K562 (cell line): Measurements from ENCODE around the gene DHDH. TPM values are rescaled to one million over a fixed set of nuclear protein-coding genes. Genes with fewer than 3 reads are reported as not detected.
A peak's percentile ranks its signal among the peaks of the same experiment; 100 is the strongest.

Experiments used
- ATAC-seq: fragments of 200-7000 bp; cut with Tn5 transposase; 3 replicates; pipeline ENCODE4 v1.9.1; 2020; ENCODE audit warnings: moderate library complexity
- BruUV-seq: library from RNA; stranded (reverse); fragments of 400-500 nt; replicated peaks from 2 replicates; lab custom pipeline; 2021; lab: Mats Ljungman, UMichigan
- CTCF ChIA-PET: fragments of 300-600 bp; formaldehyde crosslinking; extraction: SDS; loops from one replicate; lab custom pipeline; 2021; ENCODE audit warnings: low intra/inter-chr PET ratio; lab: Yijun Ruan, JAX
- POLR2A ChIA-PET: fragments of 300-600, 350-650 bp; sonication (Branson Sonifier 250); formaldehyde crosslinking; extraction: SDS; loops from one replicate; lab custom pipeline; 2021; ENCODE audit warnings: antibody characterized with exemption, inconsistent platforms; lab: Yijun Ruan, JAX
- DNase-seq, 4 experiments: peaks; one replicate each; pipeline versions ENCODE4 v3.0.0 to v3.0.0-alpha.2; 2011 to 2018; ENCODE audit warnings: low spot score in 3 of 4, mixed read lengths in 3 of 4; ENCODE audit errors: extremely low read depth in 1 of 4
- FAIRE-seq: peaks from 2 replicates; lab custom pipeline; 2011; peaks lifted over from hg19 to GRCh38; lab: Jason Lieb, UNC
- H2AFZ ChIP-seq: 2 replicates; pipeline ENCODE4 v1.6.0; 2011; ENCODE audit warnings: low read depth, low read length, control low read depth, inconsistent platforms
- H3K27ac ChIP-seq: fragments of 200-600 bp; 3 replicates; pipeline ENCODE4 v1.8.0; 2011; ENCODE audit warnings: low read depth, mild to moderate bottlenecking, control low read depth, inconsistent platforms, low read length, moderate library complexity, mixed read lengths; ENCODE audit errors: extremely low read depth
- H3K27me3 ChIP-seq, 2 experiments: fragments of 300-600 bp in 1 of 2; 2 replicates in 1 of 2; 3 replicates in 1 of 2; pipeline versions ENCODE4 v1.6.0 to v1.8.0; 2011; ENCODE audit warnings: inconsistent platforms in 2 of 2, low read length in 2 of 2, mild to moderate bottlenecking in 1 of 2, mixed read lengths in 1 of 2, moderate library complexity in 1 of 2; ENCODE audit not compliant: control insufficient read depth in 2 of 2, insufficient read depth in 2 of 2
- H3K36me3 ChIP-seq: fragments of 300-600 bp; 3 replicates; pipeline ENCODE4 v1.8.0; 2011; ENCODE audit warnings: mild to moderate bottlenecking, low read length, inconsistent platforms; ENCODE audit not compliant: control insufficient read depth, insufficient read depth
- H3K4me1 ChIP-seq, 2 experiments: fragments of 200-600 bp in 1 of 2; replicated peaks in 1 of 2; 2 replicates in 1 of 2; 3 replicates in 1 of 2; pipeline versions ENCODE4 v1.5.1 to v1.8.0; 2011; ENCODE audit warnings: inconsistent platforms in 2 of 2, low read length in 2 of 2, mild to moderate bottlenecking in 1 of 2, mixed read lengths in 1 of 2, moderate library complexity in 1 of 2; ENCODE audit not compliant: control insufficient read depth in 2 of 2, insufficient read depth in 2 of 2
- H3K4me2 ChIP-seq: 2 replicates; pipeline ENCODE4 v1.6.1; 2011; ENCODE audit warnings: low read length, control low read depth, inconsistent platforms, mixed read lengths; ENCODE audit not compliant: insufficient read depth
- H3K4me3 ChIP-seq: fragments of 200-600 bp; sonication (generic), shearing (Covaris generic); 2 replicates; pipeline ENCODE4 v1.5.1; 2016; ENCODE audit warnings: control low read depth, inconsistent platforms
- H3K79me2 ChIP-seq: fragments of 200-600 bp; 3 replicates; pipeline ENCODE4 v1.8.0; 2011; ENCODE audit warnings: low read length, inconsistent platforms; ENCODE audit not compliant: control insufficient read depth, insufficient read depth
- H3K9ac ChIP-seq, 2 experiments: 2 replicates each; pipeline versions ENCODE4 v1.6.0 to v1.6.1; 2011; ENCODE audit warnings: low read depth in 2 of 2, low read length in 2 of 2, control low read depth in 1 of 2, inconsistent platforms in 1 of 2, mild to moderate bottlenecking in 1 of 2, mixed read lengths in 1 of 2; ENCODE audit not compliant: insufficient read depth in 1 of 2
- H3K9me1 ChIP-seq: one replicate; pipeline ENCODE4 v1.6.0; 2011; ENCODE audit warnings: inconsistent platforms, mild to moderate bottlenecking, low read length, moderate library complexity; ENCODE audit not compliant: control insufficient read depth, insufficient read depth
- H3K9me3 ChIP-seq: replicated peaks from 2 replicates; pipeline ENCODE4 v1.5.1; 2011; ENCODE audit warnings: low read depth, low read length, inconsistent platforms; ENCODE audit not compliant: control insufficient read depth, insufficient read depth
- H4K20me1 ChIP-seq: replicated peaks from 2 replicates; pipeline ENCODE4 v1.6.1; 2011; ENCODE audit warnings: low read length, inconsistent platforms, mixed read lengths; ENCODE audit not compliant: control insufficient read depth, insufficient read depth
- RBFOX2 ChIP-seq: fragments of 200-400 bp; formaldehyde crosslinking; IDR thresholded peaks from 2 replicates; pipeline ENCODE4 v1.6.1; 2017; ENCODE audit warnings: low read depth, mild to moderate bottlenecking, low read length, moderate library complexity
- WGBS: fragments of 100-300 bp; shearing (Covaris generic); methylation state at CpG from one replicate; pipeline ENCODE4 v1.1.6; 2016; ENCODE audit warnings: low coverage, mixed read lengths; ENCODE audit not compliant: insufficient coverage; ENCODE audit errors: missing lambda C conversion rate; 5-methylcytosine and 5-hydroxymethylcytosine counted together
- in situ Hi-C: fragments of 300-500 bp; cut with MboI; formaldehyde crosslinking; loops from 4 replicates; pipeline ENCODE4 v1.15.0; 2018; ENCODE audit warnings: inconsistent platforms, mixed read lengths
- intact Hi-C: fragments of 100-400 bp; cut with micrococcal nuclease; formaldehyde crosslinking; loops from 2 replicates; pipeline ENCODE4 v1.14.2; 2022
- polyA plus RNA-seq, 8 experiments: library from polyadenylated mRNA; depleted of rRNA in 4 of 8; stranded (reverse) in 5 of 8; unstranded in 3 of 8; fragments of >200 nt; fragmentation: Nextera tagmentation in 2 of 8; fragmentation: Illumina TruSeq in 1 of 8; extraction: Ambion mirVana in 2 of 8; extraction: Trizol in 1 of 8; gene quantifications; 2 replicates each; pipeline versions ENCODE4 v1.2.1 to v1.2.3, GENCODE V29; 2011 to 2014; ENCODE audit warnings: inconsistent platforms in 1 of 8, missing spikeins in 1 of 8
- total RNA-seq, 7 experiments: library from RNA; depleted of rRNA in 6 of 7; stranded (reverse); fragments of >200 nt in 6 of 7; fragmentation: Illumina TruSeq in 2 of 7; extraction: Trizol in 2 of 7; gene quantifications; 2 replicates each; pipeline versions ENCODE4 v1.2.1 to v1.2.3, GENCODE V29; 2011 to 2021; ENCODE audit warnings: low replicate concordance in 1 of 7
- TF ChIP-seq, protein P1 (sequence below): fragments of 450-650 bp; formaldehyde crosslinking; conservative IDR thresholded peaks from 2 replicates; pipeline ENCODE4 v1.4.0; 2022; ENCODE audit warnings: mild to moderate bottlenecking, missing genetic modification characterization
- TF ChIP-seq, protein P2 (sequence below), 3 experiments: IDR thresholded peaks in 2 of 3; conservative IDR thresholded peaks in 1 of 3; 2 replicates each; pipeline ENCODE4 v1.5.1; 2011 to 2012; ENCODE audit warnings: low read length in 3 of 3, mild to moderate bottlenecking in 3 of 3, control low read depth in 2 of 3, improper control_type of control experiment in 1 of 3, inconsistent platforms in 1 of 3, low read depth in 1 of 3, mixed read lengths in 1 of 3, moderate library complexity in 1 of 3; ENCODE audit not compliant: insufficient read depth in 2 of 3

DHDH gene
- total and polyA plus RNA-seq, 9 of the 15 experiments (the other 6 are each of a cell fraction or from before 2014, with no cell fraction given): 0.37 to 1.9 (median 0.87) TPM

DNA sequence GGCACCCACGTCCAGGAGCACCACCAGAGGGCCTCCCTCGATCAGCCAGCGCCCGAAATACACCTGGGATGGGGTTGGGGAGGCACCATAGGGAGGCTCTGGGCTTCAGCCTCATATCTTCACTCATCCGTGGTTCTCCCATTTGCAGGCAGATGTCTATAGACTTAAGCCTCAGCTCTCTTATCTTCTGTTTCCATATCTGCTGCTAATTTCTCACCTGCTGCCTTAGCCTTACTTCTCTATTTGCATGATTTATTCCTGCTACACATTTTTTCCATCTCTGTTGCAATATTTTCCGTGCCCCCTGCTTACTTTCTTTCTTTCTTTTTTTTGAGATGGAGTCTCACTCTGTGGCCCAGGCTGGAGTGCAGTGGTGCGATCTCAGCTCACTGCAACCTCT, 53.8 kb downstream of the DHDH start:
- CTCF ChIA-PET: no interaction called here

More for the DNA sequence above, 53.8 kb downstream of the DHDH start:
- Histone ChIP-seq H3K4me1 (peaks cover 5 to 22% of the 10 kb centered on the region in 2 experiments; a peak in 4 of 5 replicates), H2AFZ (no peak overlapping the region), H3K36me3 (peaks cover 67% of the 10 kb centered on the region), H3K9ac (peak overlapping the region in 1 of 2 experiments; percentile 65; a peak in 2 of 4 replicates), H4K20me1 (no peaks in the 10 kb centered on the region), H3K27ac (no peak overlapping the region), H3K9me1 (no peaks in the 10 kb centered on the region), H3K4me2 (no peak overlapping the region), H3K9me3 (no peaks in the 10 kb centered on the region), H3K4me3 (no peak overlapping the region)
- intact Hi-C loops: no loop called here
- POLR2A ChIA-PET: interaction anchor here (0.7 to 1.8 kb wide), 5 partner anchors 18 to 160 kb away, joined by 3 to 4 read pairs (median 3); no protein-coding TSS in a partner anchor
- FAIRE-seq (no peak), ATAC-seq (peak; percentile 28; the same call in 2 of the 3 replicates)
- WGBS: 54% methylated on average over 6 of the region's 7 CpGs
- in situ Hi-C loops: no loop called here
- TF ChIP-seq, protein P1, sequence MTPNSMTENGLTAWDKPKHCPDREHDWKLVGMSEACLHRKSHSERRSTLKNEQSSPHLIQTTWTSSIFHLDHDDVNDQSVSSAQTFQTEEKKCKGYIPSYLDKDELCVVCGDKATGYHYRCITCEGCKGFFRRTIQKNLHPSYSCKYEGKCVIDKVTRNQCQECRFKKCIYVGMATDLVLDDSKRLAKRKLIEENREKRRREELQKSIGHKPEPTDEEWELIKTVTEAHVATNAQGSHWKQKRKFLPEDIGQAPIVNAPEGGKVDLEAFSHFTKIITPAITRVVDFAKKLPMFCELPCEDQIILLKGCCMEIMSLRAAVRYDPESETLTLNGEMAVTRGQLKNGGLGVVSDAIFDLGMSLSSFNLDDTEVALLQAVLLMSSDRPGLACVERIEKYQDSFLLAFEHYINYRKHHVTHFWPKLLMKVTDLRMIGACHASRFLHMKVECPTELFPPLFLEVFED (CRISPR knock-in tag): no peak
- TF ChIP-seq RBFOX2: peak; percentile 25; the same call in 1 of the 2 replicates
- TF ChIP-seq, protein P2, sequence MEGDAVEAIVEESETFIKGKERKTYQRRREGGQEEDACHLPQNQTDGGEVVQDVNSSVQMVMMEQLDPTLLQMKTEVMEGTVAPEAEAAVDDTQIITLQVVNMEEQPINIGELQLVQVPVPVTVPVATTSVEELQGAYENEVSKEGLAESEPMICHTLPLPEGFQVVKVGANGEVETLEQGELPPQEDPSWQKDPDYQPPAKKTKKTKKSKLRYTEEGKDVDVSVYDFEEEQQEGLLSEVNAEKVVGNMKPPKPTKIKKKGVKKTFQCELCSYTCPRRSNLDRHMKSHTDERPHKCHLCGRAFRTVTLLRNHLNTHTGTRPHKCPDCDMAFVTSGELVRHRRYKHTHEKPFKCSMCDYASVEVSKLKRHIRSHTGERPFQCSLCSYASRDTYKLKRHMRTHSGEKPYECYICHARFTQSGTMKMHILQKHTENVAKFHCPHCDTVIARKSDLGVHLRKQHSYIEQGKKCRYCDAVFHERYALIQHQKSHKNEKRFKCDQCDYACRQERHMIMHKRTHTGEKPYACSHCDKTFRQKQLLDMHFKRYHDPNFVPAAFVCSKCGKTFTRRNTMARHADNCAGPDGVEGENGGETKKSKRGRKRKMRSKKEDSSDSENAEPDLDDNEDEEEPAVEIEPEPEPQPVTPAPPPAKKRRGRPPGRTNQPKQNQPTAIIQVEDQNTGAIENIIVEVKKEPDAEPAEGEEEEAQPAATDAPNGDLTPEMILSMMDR (IDR thresholded peaks at IDR 0.05 in 2 of 3, conservative IDR thresholded peaks at IDR 0.05 in 1 of 3; ENCODE audit: insufficient read depth in 2 of 3, low read depth in 1 of 3, low read length in 3 of 3): peak in 1 of 3 experiments; percentile 13; a peak in 1 of 6 replicates
- TF ChIP-seq, all 486 proteins: peak for 2
- H3K79me2 ChIP-seq: peaks cover 20% of the 10 kb centered on the region
- no peaks in the 10 kb centered on the region for H3K27me3 ChIP-seq
- no peak for DNase-seq
- no TSS peak for BruUV-seq
